GM19193 (cell line): ENCODE results near the gene KCNE3.

Source experiments
- POLR2A ChIP-seq: IDR thresholded peaks from 4 replicates; pipeline ENCODE4 v1.6.1; 2011; ENCODE audit not compliant: insufficient read depth, insufficient read length; ENCODE audit errors: extremely low read depth

The KCNE3 gene

GRCh38 chr11:74460481-74461154, 6.7 kb downstream of the KCNE3 start:
- no peak for TF ChIP-seq POLR2A

GRCh38 chr11:74460065-74460464, 7.3 kb downstream of the KCNE3 start:
- no peak for TF ChIP-seq POLR2A

- TF ChIP-seq POLR2A = no peak
Measured at GRCh38 chr11:74459584-74459983, 7.8 kb downstream of the KCNE3 start.

- no peak for TF ChIP-seq POLR2A
Measured at GRCh38 chr11:74457356-74457755, 10.0 kb downstream of the KCNE3 start.

- no peak for TF ChIP-seq POLR2A
Measured at GRCh38 chr11:74453373-74453975, 13.9 kb downstream of the KCNE3 start.

GRCh38 chr11:74452366-74452765, 15.0 kb downstream of the KCNE3 start:
- TF ChIP-seq POLR2A = no peak

- TF ChIP-seq POLR2A = no peak
Measured at GRCh38 chr11:74450318-74450717, 17.0 kb downstream of the KCNE3 start.

GRCh38 chr11:74449369-74449931, 17.9 kb downstream of the KCNE3 start:
- no peak for TF ChIP-seq POLR2A

GRCh38 chr11:74447720-74448119, 19.6 kb downstream of the KCNE3 start:
- no peak for TF ChIP-seq POLR2A

- TF ChIP-seq POLR2A = no peak
Measured at GRCh38 chr11:74446532-74446938, 20.8 kb downstream of the KCNE3 start.

- TF ChIP-seq POLR2A = no peak
Measured at GRCh38 chr11:74444173-74444826, 23.0 kb downstream of the KCNE3 start.

GRCh38 chr11:74443071-74443864, 24.1 kb downstream of the KCNE3 start:
- no peak for TF ChIP-seq POLR2A

GRCh38 chr11:74442636-74443035, 24.7 kb downstream of the KCNE3 start:
- TF ChIP-seq POLR2A = no peak

- no peak for TF ChIP-seq POLR2A
Measured at GRCh38 chr11:74438681-74439080, 28.7 kb downstream of the KCNE3 start.
